OCI-LY1 (cell line): ENCODE measurements around the gene OXT.

Experiments used
- EZH2 ChIP-seq: fragments of 200-600 bp; sonication (generic), shearing (Covaris generic); IDR thresholded peaks from 2 replicates; pipeline ENCODE4 v1.8.0; 2017; ENCODE audit warnings: borderline replicate concordance, mixed run types, mild to moderate bottlenecking, antibody characterized with exemption, low read length, moderate library complexity, mixed read lengths
- TF ChIP-seq, protein P1 (sequence below): fragments of 200-600 bp; sonication (generic), shearing (Covaris generic); IDR thresholded peaks from 2 replicates; pipeline ENCODE4 v1.5.1; 2017; ENCODE audit warnings: mild to moderate bottlenecking, antibody characterized with exemption, low read length, moderate library complexity, mixed read lengths

DNA sequence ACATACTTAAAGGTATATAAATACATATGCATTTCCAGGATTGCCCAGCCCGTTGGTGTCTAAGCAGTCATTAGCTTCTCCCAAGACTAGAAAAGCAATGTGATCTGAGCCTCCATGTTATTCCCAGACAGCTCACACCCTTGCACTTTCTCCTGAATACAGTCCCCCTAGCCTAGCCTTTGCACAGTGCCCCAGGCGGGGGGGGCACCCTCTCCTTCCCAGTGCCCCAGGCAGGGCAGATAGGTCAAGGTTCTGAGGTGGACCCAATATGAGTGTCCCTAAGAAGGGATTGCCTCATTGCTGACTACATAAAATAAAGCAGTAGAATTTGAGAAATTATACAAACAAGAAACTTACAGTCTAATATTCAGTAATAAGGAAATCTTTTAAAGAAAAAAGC is 43.4 kb upstream of the OXT start:
- TF ChIP-seq, protein P1, sequence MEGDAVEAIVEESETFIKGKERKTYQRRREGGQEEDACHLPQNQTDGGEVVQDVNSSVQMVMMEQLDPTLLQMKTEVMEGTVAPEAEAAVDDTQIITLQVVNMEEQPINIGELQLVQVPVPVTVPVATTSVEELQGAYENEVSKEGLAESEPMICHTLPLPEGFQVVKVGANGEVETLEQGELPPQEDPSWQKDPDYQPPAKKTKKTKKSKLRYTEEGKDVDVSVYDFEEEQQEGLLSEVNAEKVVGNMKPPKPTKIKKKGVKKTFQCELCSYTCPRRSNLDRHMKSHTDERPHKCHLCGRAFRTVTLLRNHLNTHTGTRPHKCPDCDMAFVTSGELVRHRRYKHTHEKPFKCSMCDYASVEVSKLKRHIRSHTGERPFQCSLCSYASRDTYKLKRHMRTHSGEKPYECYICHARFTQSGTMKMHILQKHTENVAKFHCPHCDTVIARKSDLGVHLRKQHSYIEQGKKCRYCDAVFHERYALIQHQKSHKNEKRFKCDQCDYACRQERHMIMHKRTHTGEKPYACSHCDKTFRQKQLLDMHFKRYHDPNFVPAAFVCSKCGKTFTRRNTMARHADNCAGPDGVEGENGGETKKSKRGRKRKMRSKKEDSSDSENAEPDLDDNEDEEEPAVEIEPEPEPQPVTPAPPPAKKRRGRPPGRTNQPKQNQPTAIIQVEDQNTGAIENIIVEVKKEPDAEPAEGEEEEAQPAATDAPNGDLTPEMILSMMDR: no peak
- no peak for TF ChIP-seq EZH2
